Kidney glomerular epithelial cell (primary cell): Measurements from ENCODE around the gene C22orf23.
"Not testable (repeated sequence)": the region's sequence is repeated elsewhere in the genome, so short reads cannot be mapped to it uniquely, and the experiment has no call there.

Experiments used
- DNase-seq: peaks from one replicate; lab custom pipeline; 2025; lab: John Stamatoyannopoulos, UW

Gene C22orf23

DNA sequence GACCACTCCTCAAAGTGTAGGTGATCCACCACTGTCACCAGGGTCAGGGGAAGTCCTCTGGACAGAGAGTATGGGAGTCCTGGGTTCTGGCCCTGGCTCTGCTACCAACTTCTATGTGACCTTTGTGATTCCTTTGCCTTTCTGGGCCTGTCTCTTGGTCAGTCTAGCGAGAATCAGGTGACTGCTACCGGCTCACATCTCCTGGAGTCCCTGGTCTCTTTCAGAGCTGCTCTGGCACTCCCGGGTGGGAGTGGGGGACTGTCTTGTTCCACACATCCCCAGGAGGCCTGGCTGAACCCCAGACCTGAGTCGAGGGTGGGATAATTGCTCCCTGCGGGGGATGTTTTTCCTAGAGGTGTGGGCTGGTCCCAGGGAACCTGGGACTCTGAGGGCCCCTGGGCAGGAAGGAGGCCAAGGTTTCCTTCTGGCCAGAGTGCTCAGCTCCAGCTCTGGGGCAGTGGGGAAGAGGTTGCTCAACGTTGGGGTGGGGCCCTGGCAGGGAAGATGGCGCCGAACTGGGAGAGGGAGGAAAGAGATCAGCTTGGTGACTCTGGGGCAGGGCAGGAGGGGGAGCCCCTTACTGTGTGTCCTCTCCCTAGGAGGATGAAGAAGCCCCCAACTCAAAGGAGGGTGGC lies 28.9 kb upstream of the C22orf23 start:
- no peak for DNase-seq

DNA sequence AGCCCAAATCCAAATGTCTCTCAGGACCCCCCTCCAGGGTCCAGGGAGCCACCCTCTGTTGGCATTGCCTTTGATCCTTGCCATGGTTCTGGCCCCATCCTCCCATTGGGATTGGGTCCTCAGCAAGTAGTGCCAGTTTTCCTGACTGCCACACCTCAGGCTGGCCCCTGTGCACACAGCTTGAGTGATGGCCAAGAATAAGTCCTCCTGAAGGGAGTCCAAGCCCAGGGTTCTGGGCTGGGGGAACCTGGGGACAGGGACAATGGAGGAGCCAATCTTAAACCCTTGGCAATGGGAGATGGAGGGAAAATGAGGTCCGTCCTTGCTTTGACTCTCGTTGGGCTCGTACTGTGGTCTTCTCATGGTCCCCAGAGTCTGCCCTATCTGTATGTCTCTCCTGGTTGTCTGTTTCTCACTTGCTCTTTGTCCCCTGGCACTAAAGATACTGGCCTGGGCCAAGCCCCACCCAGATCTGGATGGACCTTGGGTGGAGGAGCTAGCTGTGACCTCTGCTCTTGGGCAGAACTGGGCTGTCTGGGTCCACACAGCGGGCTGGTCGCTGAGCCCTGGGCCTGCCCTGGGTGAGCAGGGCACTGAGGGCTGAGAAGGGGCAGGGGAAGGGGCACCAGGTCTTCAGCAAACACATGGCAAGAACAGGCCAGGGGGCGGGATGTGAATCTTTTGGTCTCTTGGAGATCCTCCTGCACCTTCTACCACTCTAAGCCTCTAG lies 28.0 kb upstream of the C22orf23 start:
- no peak for DNase-seq

DNA sequence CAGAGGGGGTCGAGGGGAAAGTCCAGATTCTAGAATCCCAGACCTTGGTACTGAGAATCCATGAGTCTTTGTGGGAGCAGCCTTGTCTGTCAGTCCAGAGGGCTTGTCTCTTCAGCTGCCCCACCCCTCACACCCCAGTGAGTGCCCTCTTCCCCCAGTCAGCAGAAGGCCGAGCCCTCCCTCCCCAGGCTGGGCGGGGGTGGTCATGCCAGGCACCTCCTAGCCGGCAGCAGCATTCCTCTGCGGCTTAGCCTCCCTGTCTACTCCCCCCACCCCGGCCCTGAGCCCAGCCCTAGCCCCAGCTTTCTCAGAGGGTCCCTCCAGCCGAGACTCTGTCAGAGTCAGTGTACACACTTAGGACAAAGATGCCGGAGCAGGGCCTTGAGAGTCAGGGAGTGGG lies 26.4 kb upstream of the C22orf23 start:
- no peak for DNase-seq

DNA sequence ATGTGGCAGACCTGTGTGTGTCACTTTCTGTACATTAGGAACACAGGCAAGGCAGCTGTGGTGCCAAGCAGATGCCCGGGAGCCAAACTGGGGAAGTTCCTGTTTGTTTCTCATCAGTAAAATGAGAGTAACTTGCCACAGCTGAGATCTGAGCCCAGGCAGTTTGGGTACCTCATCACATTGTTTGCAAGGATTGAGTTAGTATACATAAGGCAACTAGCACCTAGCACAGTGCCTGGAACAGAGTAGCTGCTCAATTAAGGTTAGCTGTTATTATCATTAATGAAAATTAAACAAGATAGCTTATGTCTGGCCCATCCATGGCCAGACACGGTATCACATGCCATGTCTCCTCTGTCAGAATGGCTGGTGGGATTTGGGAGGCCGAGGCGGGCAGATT lies 23.1 kb upstream of the C22orf23 start:
- DNase-seq, result no peak

DNA sequence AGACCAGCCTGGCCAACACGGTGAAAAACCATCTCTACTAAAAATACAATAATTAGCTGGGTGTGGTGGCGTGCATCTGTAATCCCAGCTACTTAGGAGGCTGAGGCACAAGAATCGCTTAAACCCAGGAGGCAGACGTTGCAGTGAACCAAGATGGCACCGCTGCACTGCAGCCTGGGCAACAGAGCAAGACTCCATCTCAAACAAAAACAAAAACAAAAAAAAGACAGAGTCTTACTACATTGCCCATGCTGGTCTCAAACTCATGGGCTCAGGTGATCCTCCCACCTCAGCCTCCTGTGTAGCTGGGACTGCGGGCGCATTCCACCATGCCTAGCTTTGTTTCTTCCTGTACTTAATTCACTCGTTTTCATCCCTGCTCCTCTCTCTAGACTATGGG lies 22.6 kb upstream of the C22orf23 start:
- DNase-seq, result not testable (repeated sequence)

DNA sequence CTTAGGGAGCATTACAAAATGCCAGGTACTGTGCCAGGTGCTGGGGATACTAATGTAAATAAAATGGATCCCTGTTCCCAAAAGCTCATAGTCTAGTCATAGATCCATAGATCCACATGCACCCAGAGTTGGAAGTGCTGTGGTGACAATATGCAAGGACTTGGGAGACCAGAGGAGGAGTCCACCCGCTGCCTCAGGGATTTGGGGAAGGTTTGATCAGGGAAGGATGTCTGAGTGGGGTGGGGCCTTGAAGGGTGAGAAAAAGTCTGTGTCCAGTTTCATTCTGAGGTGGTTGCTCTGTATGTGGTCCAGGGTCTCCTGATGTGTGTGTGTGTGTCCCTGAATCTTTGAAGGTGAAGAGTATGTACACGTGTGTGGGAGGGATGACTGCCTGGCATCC lies 21.8 kb upstream of the C22orf23 start:
- DNase-seq, result no peak

DNA sequence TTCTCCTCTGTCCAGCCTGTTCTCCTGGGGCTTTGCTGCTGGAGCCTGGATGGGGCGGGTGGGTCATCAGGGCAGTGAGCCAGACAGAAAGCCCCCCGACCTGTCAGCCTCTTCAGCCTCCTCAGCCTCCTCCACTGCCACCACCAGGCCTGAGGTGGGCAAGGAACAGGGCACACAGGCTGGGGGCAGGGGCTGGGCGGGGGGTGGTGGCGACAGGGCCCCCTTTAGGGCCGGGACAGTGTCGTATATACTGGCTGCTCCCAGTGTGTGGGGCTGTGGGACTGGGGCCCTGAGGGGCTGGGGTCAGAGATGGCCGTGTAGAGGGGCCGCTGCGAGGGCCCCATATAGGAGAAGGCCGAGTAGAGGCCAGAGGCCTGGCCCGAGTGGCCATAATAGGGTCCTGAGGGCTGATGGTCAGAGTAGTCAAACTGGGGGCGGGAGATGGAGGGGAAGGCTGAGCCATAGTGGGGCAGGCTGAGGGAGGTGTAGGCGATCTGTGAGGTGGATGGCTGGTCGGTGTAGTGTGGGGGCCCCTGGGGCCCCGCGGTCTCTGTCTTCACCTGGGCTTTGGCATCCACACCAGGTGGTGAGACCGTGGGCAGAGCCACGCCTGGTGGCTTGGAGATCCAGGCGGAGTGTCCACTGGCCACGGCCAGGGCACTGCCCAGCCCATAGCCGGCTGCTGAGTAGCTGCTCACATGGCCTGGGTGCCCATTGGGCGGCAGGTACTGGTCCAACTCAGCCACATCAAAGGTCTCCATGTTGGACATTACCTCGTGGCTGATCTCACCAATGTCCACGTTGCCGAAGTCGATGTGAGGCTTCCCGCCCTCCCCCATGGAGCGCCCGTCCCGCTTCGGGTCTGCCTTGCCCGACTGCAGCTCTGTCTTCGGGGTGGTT lies 20.1 kb upstream of the C22orf23 start:
- DNase-seq, result no peak

DNA sequence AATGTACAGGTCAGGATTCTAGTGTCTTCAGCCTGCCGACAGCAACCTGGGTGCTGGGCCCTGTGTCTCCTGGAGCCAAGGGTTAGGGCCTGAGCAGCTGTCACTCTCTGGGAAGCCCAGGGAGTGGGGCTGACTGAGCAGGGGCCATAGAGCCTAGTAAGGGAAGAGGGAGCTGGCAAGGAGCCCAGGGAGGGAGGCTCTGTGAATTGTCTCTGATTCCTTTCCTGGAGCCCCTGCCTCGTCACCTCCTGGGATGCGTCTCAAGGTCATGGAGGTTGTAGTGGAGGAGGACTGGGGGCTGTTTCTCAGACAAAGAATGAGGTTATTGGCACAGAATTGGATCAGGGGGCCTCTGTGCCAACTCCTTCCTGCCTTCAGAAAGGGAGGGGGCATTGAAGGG lies 19.1 kb upstream of the C22orf23 start:
- no peak for DNase-seq

DNA sequence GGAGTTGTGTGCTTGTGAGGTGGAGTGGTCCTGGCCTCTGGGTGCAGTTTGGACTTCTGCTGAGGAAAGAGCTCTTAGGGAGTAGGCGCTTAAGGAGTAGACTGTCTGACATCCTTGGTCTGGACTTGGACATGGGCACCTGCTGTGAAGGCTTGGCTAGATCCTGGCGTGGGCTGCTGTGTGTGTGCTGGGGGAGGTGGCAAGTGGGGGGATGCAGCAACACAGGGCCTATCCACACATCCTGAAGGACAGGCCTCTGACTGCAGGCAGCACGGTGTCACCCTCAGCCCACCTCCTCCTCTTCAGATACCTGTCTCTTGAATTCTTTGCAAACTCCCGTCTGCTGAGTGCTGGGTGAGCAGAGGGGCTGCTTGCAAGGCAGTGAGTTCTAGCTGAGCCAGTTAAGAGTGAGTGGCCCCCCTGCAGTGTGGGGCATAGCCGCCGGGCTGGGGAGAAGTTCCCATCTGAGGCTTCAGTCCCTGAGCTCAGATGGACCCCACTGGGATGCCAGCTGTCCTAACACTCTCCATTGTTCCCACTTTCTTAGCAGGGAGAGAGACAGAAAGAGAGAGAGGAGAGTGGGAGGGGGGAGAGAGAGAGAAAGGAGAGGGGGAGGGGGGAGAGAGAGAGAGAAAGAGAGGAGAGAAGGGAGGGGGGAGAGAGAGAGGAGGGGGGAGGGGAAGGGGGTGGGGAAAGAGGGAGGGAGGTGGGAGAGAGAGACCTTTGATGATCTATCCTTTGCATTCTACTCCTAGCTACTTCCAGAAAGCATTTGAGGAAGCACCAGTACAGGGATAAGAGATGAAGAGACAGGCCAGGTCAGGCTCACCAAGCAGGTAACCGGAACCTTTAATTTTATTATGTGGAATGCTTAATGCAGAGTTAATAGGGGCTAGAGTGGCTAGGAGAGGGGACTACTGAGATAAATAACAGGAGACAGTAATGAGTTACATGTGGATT lies 18.4 kb upstream of the C22orf23 start:
- DNase-seq, result no peak

DNA sequence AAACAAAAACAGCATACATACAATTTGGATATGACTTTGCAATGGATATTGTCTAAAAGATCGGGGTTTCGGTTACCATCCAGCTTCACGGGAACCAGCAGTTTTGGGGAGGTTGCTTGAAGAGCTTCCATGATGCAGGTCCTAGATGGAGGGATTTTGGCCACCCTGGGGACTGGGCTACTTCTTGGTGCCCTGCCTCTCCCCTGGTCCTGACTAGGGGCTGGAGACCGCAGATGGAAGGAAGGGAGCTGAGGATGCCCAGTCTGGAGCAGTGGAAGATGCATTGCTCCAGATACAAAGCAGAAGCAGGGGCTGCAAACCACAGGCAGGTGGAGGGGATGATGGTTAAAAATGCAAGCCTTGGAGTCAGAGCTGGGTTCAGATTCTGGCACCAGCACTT lies 17.5 kb upstream of the C22orf23 start:
- no peak for DNase-seq

DNA sequence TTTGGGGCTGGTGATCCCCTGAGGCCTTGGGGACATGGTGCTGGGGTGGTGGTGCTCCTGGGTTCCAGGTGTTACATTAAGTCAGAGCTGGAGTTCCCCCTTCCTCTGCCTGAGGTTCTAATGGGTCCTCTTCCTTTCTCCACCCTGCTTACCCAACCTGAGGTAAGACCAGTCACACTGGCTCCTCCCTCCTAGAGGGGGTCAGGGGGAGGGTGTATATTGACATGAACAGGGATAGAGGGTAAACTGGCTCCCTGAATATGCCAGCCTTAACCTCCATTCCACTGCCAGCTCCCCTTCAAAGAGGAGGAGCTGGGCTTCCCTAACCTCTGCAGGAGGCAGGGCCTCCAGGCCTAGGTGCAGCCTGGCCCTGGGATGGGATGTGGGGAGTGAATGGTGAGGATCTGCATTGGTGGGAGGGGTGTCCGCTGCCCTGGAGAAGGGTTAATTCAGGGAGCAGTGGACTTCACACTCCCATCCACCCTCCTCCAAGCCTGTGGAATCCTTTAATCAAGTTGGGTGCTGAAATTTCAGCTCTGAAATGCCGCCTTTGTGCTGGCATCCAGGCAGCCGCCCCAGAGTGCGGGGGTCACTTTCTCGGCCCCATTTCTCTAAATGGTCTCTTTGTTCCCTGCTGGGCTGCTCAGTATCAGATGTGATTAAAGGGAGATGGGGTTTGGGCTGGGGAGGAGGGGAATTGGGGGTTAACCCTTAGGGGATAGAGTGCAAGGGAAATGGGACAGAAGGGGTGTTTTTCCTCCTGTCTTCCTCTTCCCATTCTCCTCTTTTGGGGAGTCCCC lies 15.3 kb upstream of the C22orf23 start:
- no peak for DNase-seq

DNA sequence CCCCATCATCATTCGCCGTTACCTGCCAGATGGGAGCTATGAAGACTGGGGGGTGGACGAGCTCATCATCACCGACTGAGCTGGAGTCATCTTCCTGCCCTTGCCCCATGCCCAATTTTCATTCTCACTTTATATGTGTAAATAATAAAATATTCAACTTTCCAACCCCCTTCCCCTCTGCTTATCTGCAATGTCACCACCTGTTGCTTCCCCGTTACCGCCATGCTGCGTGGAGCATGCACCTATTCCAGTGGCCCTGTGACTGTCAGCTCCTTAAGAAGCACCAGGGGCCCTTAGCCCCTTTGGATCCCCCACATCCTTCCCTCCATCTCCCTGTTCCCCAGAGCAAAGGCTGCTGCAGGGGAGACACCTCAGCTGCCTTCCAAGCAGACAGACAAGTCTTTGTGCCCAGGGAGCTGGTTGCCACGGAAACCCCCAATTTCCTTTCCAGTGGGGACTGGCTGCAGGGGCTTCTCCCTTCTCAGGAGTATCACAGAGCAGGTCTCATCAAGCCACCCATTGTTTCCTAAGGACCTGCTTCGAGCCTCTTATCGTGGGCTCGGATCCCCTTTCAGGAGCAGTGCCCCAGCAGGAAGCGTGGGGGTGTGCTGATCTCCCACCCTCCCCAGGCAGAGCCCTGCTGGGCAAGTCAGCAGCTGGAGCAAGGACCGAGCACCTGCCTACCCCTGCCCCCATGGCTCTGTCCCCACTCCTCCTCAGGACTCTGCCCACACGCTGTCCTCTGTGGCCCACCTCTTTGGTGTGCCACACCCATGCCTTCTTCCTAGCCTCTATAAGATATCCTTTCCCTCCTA lies 14.4 kb upstream of the C22orf23 start:
- DNase-seq, result no peak

DNA sequence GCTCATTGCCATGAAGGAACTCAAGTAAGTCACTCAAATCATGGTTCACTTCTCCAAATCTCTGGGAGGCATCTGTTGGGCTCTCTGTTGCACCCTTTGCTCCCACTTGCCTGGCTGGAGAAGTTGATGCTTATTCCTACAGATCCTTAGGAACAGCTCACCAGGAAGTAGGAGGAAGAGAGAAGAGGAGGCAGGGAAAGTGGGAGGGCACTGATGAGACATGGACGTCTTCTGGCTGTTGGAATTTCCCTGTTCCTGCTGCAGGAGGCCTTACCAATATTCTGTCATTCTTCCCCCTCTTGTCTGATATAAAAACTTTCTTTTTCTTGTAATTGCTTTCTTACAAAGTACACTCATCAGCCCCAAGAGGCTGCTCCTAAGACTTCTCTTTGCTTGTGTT lies 13.7 kb upstream of the C22orf23 start:
- no peak for DNase-seq

DNA sequence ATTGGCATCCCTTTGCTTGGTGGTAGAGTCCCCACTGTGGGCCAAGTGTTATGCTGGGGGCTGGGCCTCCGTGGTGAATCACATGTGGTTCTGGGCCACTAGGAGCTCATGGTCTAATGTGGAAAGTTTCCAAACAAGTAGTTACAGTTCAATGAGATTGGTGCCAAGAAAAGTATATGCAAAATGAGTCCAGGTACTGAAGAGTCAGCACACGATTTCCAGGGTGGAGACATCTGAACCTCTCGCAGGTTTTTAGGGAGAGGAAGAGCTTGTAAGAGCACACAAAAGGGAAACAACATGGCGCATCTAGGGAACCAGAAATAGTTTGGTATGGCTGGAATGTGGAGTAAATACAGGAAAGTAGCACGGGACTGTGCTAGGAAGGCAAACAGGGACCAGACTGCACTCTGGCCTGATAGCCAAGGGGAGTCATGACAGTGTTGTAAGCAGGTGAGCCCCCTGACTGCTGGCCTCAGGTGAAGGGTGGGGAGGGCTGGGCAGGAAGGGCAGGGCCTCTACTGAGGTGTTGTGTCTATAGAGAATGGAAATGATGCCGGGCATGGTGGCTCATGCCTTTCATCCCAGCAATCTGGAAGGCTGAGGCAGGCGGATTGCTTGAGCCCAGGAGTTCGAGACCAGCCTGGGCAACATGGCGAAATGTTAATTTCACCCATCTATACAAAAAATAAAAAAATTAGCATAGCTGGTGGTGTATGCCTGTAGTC lies 12.7 kb upstream of the C22orf23 start:
- no peak for DNase-seq

DNA sequence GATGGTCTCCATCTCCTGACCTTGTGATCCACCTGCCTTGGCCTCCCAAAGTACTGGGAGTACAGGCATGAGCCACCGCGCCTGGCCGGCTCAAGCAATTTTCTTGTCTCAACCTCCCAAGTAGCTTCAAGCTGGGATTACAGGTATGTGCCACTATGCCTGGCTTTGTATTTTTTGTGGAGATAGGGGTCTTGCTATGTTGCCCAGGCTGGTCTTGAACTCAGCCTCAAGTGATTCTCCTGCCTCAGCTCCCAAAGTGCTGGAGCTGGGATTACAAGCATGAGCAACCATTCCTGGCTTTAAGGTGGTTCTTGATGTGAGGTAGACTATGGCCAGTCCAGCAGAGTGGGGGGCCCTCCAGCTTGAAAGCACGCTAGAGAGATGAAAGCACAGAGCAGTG lies 7.7 kb upstream of the C22orf23 start:
- DNase-seq, result no peak

DNA sequence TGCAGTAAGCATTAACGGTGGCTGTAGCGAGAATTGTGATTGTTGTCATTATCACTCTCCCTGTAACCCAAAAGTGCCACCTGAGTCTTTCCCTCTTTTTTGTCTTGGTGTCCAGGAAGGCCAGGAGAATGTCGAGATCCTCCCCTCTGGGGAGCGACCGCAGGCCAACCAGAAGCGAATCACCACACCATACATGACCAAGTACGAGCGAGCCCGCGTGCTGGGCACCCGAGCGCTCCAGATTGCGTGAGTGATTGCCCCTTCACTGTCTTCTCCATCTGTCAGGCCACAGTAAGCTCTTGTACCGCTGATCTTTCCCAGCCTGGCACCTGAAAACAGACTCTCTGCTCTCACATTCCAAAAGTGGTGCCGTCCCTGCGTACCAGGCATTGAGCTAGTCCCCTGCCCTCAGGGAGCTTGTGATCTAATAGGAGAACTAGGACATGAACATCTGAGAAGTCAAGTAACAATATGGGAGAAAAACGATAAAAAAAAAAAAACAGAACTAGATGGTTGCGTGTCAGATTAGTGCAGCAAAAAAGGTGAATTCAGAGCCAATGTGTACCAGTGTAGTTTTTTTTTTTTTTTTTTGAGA lies 5.9 kb upstream of the C22orf23 start:
- no peak for DNase-seq

DNA sequence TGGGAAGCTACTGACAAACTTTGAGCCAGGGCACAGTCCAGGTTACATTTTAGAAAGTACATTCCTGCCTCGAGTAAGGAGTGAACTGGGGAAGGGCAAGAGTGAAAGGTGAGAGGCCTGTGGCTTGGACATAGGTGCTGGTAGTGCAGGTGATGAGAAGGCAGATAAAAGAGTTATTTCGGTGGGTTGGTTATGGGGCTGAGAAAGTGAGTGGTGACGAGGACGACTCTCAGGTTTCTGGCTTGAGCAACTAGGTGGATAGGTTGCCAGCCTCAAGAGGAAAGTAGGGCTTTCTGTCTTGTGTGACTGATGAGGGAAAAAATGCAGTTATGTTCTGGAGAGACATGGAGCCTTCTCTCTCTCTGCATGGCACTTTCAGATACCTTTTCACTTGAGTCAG lies 3.8 kb upstream of the C22orf23 start:
- DNase-seq, result no peak

DNA sequence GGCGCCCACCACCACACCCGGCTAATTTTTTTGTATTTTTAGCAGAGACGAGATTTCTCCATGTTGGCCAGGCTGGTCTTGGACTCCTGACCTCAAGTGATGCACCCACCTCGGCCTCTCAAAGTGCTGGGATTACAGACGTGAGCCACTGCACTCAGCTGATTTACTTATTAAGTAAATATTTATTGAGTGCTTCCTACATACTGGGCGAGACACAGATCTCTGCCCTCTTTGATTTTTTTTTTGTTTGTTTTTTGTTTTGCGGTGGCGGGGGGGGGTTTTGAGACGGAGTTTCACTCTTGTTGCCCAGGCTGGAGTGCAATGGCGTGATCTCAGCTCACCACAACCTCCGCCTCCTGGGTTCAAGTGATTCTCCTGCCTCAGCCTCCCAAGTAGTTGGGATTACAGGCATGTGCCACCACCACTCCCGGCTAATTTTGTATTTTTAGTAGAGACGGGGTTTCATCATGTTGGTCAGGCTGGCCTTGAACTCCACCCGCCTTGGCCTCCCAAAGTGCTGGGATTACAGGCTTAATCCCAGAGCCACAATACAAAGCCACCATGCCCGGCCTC lies 2.5 kb upstream of the C22orf23 start:
- DNase-seq, result not testable (repeated sequence)

DNA sequence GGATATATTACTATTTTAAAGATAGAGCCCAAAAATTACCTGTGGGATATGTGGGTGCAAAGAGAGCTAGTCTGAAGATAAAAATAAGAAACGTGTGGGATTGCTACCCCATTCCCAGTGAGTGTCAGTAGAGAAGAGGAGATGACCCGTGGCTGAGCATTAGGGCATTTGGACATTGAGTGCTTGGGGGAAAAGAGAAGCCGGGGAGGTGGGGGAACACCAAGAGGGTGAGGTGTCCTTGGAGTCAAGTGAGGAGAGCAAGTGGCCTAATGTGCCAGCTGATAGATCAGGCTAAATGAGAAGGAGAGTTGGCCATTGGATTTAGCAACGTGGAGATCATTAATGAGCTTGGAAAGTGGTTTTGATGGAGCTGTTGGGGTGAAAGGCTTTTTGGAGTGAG lies 1.3 kb upstream of the C22orf23 start:
- DNase-seq, result no peak
